ENCODE data around the gene ACOT7.

DNA sequence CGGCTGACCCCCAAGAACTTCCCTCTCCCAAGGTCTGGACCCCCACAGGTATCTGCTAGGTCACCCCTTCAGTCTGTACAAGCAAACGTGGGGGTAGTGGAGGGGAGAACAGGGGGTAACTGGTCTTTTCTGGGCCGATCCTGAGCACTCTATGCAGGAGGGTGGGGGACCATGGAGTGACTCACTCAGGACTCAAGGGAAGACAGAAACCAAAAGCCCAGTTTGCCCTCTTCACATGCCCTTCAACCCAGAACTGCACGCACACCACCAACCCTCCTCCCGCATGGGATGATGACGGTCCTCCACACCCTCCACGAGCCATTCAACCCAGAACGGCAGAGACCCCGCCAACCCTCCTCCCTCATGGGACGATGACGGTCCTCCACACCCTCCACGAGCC lies 79.1 kb downstream of the ACOT7 start:
- TF ChIP-seq CREB1 (IDR thresholded peaks at IDR 0.05; ENCODE audit: low read depth) (no peak), EP300 (IDR thresholded peaks at IDR 0.05; ENCODE audit: borderline replicate concordance) (no peak), FOXM1 (IDR thresholded peaks at IDR 0.05; ENCODE audit: borderline replicate concordance, low read depth) (no peak), TCF12 (IDR thresholded peaks at IDR 0.05; ENCODE audit: low read depth) (no peak), TAF1 (IDR thresholded peaks at IDR 0.05; ENCODE audit: low read depth) (no peak), RAD21 (IDR thresholded peaks at IDR 0.05; ENCODE audit: low read depth) (no peak), NFIC (IDR thresholded peaks at IDR 0.05) (no peak), EGR1 (IDR thresholded peaks at IDR 0.05) (no peak)
- TF ChIP-seq, protein P1, sequence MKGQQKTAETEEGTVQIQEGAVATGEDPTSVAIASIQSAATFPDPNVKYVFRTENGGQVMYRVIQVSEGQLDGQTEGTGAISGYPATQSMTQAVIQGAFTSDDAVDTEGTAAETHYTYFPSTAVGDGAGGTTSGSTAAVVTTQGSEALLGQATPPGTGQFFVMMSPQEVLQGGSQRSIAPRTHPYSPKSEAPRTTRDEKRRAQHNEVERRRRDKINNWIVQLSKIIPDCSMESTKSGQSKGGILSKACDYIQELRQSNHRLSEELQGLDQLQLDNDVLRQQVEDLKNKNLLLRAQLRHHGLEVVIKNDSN (IDR thresholded peaks at IDR 0.05): no peak
- TF ChIP-seq, protein P2, sequence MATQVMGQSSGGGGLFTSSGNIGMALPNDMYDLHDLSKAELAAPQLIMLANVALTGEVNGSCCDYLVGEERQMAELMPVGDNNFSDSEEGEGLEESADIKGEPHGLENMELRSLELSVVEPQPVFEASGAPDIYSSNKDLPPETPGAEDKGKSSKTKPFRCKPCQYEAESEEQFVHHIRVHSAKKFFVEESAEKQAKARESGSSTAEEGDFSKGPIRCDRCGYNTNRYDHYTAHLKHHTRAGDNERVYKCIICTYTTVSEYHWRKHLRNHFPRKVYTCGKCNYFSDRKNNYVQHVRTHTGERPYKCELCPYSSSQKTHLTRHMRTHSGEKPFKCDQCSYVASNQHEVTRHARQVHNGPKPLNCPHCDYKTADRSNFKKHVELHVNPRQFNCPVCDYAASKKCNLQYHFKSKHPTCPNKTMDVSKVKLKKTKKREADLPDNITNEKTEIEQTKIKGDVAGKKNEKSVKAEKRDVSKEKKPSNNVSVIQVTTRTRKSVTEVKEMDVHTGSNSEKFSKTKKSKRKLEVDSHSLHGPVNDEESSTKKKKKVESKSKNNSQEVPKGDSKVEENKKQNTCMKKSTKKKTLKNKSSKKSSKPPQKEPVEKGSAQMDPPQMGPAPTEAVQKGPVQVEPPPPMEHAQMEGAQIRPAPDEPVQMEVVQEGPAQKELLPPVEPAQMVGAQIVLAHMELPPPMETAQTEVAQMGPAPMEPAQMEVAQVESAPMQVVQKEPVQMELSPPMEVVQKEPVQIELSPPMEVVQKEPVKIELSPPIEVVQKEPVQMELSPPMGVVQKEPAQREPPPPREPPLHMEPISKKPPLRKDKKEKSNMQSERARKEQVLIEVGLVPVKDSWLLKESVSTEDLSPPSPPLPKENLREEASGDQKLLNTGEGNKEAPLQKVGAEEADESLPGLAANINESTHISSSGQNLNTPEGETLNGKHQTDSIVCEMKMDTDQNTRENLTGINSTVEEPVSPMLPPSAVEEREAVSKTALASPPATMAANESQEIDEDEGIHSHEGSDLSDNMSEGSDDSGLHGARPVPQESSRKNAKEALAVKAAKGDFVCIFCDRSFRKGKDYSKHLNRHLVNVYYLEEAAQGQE (IDR thresholded peaks at IDR 0.05; ENCODE audit: low read depth): no peak
- TF ChIP-seq, protein P3, sequence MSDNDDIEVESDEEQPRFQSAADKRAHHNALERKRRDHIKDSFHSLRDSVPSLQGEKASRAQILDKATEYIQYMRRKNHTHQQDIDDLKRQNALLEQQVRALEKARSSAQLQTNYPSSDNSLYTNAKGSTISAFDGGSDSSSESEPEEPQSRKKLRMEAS (IDR thresholded peaks at IDR 0.05): no peak
